ENCODE data around the gene R3HDML. TPM values are rescaled to one million over a fixed set of nuclear protein-coding genes. Genes with fewer than 3 reads are reported as not detected.

Gene R3HDML
- total and polyA plus RNA-seq, 2 of the 13 experiments (the other 11 are each of a cell fraction or from before 2014, with no cell fraction given): not detected

GRCh38 chr20:44310664-44311639 lies 25.9 kb upstream of the R3HDML start, which contains the start of gene FITM2 (continued):
- no peak for TF ChIP-seq AFF4 (CRISPR knock-in tag; IDR thresholded peaks at IDR 0.05)
- peak; percentile 95 for TF ChIP-seq HDAC1 (CRISPR knock-in tag; IDR thresholded peaks at IDR 0.05)
- no peak for TF ChIP-seq ZNF775 (CRISPR knock-in tag; IDR thresholded peaks at IDR 0.05; ENCODE audit: borderline replicate concordance)
- peak; percentile 76 for TF ChIP-seq ZNF335 (CRISPR knock-in tag; IDR thresholded peaks at IDR 0.05)
- TF ChIP-seq NCOA1 (CRISPR knock-in tag; IDR thresholded peaks at IDR 0.05): peak; percentile 77; the same call in 1 of the 2 replicates
- TF ChIP-seq GABPA (IDR thresholded peaks at IDR 0.05; ENCODE audit: low read depth, low read length): no peak
- peak; percentile 55 for TF ChIP-seq GABPA (CRISPR knock-in tag; IDR thresholded peaks at IDR 0.05; ENCODE audit: low read depth)
- peak; percentile 97 for TF ChIP-seq ZNF407 (CRISPR knock-in tag; IDR thresholded peaks at IDR 0.05; ENCODE audit: not compliant biosample characterization)
- peak; percentile 99 for TF ChIP-seq ZNF563 (CRISPR knock-in tag; IDR thresholded peaks at IDR 0.05)
- peak; percentile 94; the same call in 1 of the 2 replicates for TF ChIP-seq ZNF296 (CRISPR knock-in tag; conservative IDR thresholded peaks at IDR 0.05)
- no peak for TF ChIP-seq ZNF546 (CRISPR knock-in tag; conservative IDR thresholded peaks at IDR 0.05)
- TF ChIP-seq NBN (conservative IDR thresholded peaks at IDR 0.05): no peak
- TF ChIP-seq ZNF556 (CRISPR knock-in tag; IDR thresholded peaks at IDR 0.05; ENCODE audit: borderline replicate concordance): peak; percentile 98
- TF ChIP-seq DDIT3 (CRISPR knock-in tag; IDR thresholded peaks at IDR 0.05): no peak

Data from HepG2 (cell line).